Cardiac fibroblast (primary cell): ENCODE measurements around the gene POLDIP2.
A peak's percentile ranks its signal among the peaks of the same experiment; 100 is the strongest.

Source experiments
- DNase-seq, 2 donors: peaks; one replicate each; pipeline versions ENCODE4 v3.0.0 to v3.0.0-alpha.2; 2010; ENCODE audit warnings: low read depth in 2 of 2
- H3K4me3 ChIP-seq, 2 donors: replicated peaks in 1 of 2; 1 replicate in 1 of 2; 2 replicates in 1 of 2; pipeline ENCODE4 v1.5.1; 2011; ENCODE audit warnings: low read depth in 2 of 2, low read length in 2 of 2, mild to moderate bottlenecking in 2 of 2, moderate library complexity in 1 of 2
- CTCF ChIP-seq: IDR thresholded peaks from one replicate; pipeline ENCODE4 v1.5.1; 2011; ENCODE audit warnings: low read depth, mild to moderate bottlenecking, low read length, inconsistent platforms

The POLDIP2 gene

GRCh38 chr17:28320215-28321061 lies 36.9 kb downstream of the POLDIP2 start:
- no peak for TF ChIP-seq CTCF
- DNase-seq = no peak
- H3K4me3 ChIP-seq = peak overlapping the region in 1 of 2 donors; percentile 80

- TF ChIP-seq CTCF = no peak
- no peak for DNase-seq
- H3K4me3 ChIP-seq = peak overlapping the region; percentile 80
Observed at GRCh38 chr17:28319598-28319935, 37.8 kb downstream of the POLDIP2 start.

- peak; percentile 96 to 98 for DNase-seq
- TF ChIP-seq CTCF = peak; percentile 3
- H3K4me3 ChIP-seq = peak within 1 kb of the TSS; percentile 80
Observed at GRCh38 chr17:28318759-28319597, 38.3 kb downstream of the POLDIP2 start, which contains the start of gene TMEM97. Gene TMEM97, plus strand, starts transcription at chr17:28319200. Its CDS starts 40 bp downstream, at chr17:28319240.

- TF ChIP-seq CTCF = no peak
- H3K4me3 ChIP-seq = peak overlapping the region; percentile 80
Observed at GRCh38 chr17:28317966-28318758, 39.2 kb downstream of the POLDIP2 start.

GRCh38 chr17:28317099-28317965 lies 40.0 kb downstream of the POLDIP2 start:
- DNase-seq = no peak
- H3K4me3 ChIP-seq = no peak overlapping the region

More at GRCh38 chr17:28317966-28318758, 39.2 kb downstream of the POLDIP2 start:
- no peak for DNase-seq

More at GRCh38 chr17:28317099-28317965, 40.0 kb downstream of the POLDIP2 start:
- TF ChIP-seq CTCF = no peak
